T47D (cell line): ENCODE measurements around the gene CALCR.
"Not testable (repeated sequence)": the region's sequence is repeated elsewhere in the genome, so short reads cannot be mapped to it uniquely, and the experiment has no call there.

Source experiments
- DNase-seq, 2 experiments: peaks; one replicate each; pipeline versions ENCODE4 v3.0.0 to v3.0.0-alpha.2; 2011 to 2012; ENCODE audit warnings: low read depth in 1 of 2, low spot score in 1 of 2
- JUND ChIP-seq: IDR thresholded peaks from 2 replicates; pipeline ENCODE4 v1.6.1; 2012; ENCODE audit warnings: low read depth
- in situ Hi-C: cut with HindIII; loops from 2 replicates; pipeline ENCODE4 v1.10.0; 2016; ENCODE audit warnings: low sequenced_read_pairs, low pct_unique_long_range_greater_than_20kb

Gene CALCR

GRCh38 chr7:93574646-93575554 lies at the start of gene CALCR:
Gene CALCR (minus strand): TSS chr7:93574724. CDS start chr7:93486981, 87,743 bp downstream.
- in situ Hi-C loops = no loop called here
- peak; percentile 49 to 60 for DNase-seq
- TF ChIP-seq JUND = no peak

- TF ChIP-seq JUND = no peak
- in situ Hi-C loops = no loop called here
Measured at GRCh38 chr7:93623816-93624215, 49.3 kb upstream of the CALCR start.

GRCh38 chr7:93622036-93623033 lies 47.8 kb upstream of the CALCR start:
- in situ Hi-C loops = no loop called here
- DNase-seq = peak; percentile 16 to 77

More at GRCh38 chr7:93623816-93624215, 49.3 kb upstream of the CALCR start:
- DNase-seq = no peak

GRCh38 chr7:93620864-93621263 lies 46.3 kb upstream of the CALCR start:
- DNase-seq = no peak
- in situ Hi-C loops = no loop called here
- TF ChIP-seq JUND = no peak

More at GRCh38 chr7:93622036-93623033, 47.8 kb upstream of the CALCR start:
- TF ChIP-seq JUND = no peak

GRCh38 chr7:93620057-93620456 lies 45.5 kb upstream of the CALCR start:
- TF ChIP-seq JUND = no peak
- no peak for DNase-seq
- in situ Hi-C loops = no loop called here

DNA sequence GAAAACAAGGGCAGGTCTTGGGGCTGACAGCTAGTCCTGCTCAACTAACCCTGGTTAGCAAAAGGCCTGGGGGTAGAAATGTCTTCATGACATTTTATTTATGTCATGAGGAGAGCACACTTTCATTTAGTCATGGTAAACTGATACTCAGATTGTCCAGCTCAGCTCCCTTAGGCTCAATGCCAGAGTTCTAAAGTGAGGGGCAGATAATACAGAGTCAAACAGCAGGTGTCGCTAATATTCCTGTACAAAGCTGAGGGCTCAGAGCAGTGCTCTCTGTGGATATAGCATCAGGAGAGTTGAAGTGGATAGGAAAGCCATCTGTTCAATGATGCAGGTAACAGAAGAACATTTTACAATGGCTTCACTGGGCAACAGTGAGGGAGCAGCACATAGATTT lies 26.8 kb upstream of the CALCR start:
- in situ Hi-C loops = no loop called here
- TF ChIP-seq JUND = no peak
- peak in 1 of 2 experiments; percentile 34 for DNase-seq

DNA sequence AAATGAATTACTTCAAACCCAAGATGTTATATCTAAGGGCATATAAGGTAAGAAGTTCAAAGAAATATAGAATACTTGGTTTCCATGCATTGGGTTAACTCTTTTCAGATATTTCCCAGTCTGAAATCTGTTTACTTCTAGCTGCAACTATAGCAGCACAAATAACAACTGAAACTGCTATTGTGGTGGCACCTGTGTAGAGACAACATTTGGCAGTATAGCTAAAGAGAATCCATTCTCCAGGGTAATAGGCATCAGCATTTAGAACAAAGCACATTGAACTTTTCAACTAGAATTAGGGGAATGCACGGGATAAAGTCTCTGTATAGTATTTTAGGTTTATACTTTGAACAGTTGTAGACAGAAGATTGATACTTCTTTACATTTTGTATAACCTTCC lies 19.7 kb upstream of the CALCR start:
- in situ Hi-C loops = no loop called here
- no peak for TF ChIP-seq JUND
- no peak for DNase-seq

DNA sequence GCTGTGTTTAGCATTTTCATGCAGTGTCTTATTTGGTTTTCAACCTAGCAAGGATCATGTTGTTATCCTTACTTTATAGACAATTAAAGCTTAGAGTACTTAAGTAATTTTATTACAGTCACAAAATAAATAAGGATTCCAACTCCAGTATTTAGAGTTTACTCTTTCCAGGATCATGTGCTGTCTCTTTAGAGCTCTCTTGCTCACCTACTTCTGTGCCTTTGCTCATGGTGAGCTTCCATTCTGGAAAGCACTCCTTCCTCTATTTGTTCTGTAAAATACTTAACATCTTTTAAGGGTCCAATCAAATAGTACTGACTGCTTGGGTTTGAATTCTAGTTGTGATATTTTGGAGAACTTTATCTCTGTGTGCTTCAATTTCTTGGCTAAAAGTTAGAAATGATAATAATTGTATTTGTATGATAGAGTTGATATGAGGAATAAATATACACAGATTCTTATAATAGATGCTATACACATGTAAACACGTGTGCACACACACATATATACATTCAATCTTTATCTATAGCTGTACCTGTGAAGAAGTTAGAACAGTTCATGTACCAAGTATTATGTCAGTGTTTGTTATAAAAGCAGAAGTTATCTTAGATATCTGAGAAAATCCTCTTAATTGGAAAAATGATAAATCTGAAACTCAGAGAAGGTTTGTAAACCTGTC lies 18.2 kb upstream of the CALCR start:
- no peak for TF ChIP-seq JUND
- no peak for DNase-seq
- in situ Hi-C loops = no loop called here

GRCh38 chr7:93591224-93592050 lies 16.9 kb upstream of the CALCR start:
- DNase-seq = peak in 1 of 2 experiments; percentile 9
- in situ Hi-C loops = not testable (repeated sequence)

- in situ Hi-C loops, DNase-seq: not testable (repeated sequence)
Measured at GRCh38 chr7:93586479-93586865, 11.9 kb upstream of the CALCR start.

GRCh38 chr7:93585694-93586478 lies 11.4 kb upstream of the CALCR start:
- DNase-seq, in situ Hi-C loops: not testable (repeated sequence)
